ENCODE data around the gene INHA. TPM values are rescaled to one million over a fixed set of nuclear protein-coding genes. Genes with fewer than 3 reads are reported as not detected.
A peak's percentile ranks its signal among the peaks of the same experiment; 100 is the strongest.

INHA gene
- total RNA-seq, 1 donor from 2014 or later, result 0.43 TPM

DNA sequence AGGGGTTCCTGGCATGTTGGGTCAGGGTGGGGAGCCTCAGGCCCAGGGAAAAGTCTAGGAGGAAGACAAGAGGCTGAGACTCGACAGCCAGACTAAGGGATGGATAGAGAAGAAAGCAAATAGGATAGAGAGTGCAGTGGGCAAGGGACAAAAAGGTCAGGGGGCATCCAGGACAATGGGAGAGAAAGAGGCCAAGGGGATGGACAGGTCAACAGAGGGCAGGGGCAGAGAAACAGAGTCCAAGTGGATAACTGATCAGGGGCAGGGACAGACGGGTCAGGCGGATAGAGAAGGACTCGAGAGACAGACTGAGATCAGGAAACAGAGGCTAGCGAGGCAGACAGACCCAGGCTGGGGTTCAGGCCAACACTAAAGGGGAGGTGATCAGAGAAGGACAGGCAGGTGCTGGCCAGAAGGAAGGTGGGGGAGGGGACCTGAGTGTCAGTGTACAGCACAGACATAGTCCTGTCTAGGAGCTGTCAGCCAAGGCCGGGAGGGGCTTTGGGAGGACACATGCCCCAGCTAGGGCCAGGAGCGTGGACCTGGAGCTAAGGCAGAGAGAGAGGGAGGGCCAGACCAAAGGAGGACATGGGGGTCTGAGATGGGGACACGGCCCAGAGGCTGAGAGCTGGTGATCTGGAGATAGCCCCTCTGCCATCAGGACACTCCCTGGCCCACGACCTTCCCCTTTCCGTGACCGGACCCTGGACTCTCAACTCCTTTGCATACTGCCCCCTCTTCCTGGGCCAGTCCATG is 45.6 kb upstream of the INHA start:
- intact Hi-C loops (cut with DNase I), result loop anchor here (10.0 kb wide), 1 partner anchor 122 kb away; no protein-coding TSS in a partner anchor
- peaks cover 83% of the 10 kb centered on the region for H3K27me3 ChIP-seq
- ATAC-seq, result no peak

DNA sequence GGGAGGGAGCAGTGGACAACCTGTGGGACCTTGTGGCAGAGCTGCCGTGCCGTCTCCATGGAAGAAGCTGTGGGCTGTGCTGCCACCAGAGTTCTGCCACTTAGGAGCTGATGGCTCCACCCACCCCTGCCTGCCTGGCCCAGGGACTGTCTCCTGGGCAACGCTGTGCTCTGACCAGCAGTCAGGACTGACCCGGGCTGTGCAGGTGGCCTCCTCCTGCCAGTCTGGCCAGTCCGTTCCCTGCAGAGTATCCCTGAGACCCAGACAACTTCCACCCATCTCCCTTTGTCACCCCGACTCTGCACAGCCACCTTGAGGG is 45.1 kb upstream of the INHA start:
- H3K27ac ChIP-seq, result no peak overlapping the region
- ATAC-seq (peak; percentile 46), DNase-seq (no peak)
- TF ChIP-seq, protein P1, sequence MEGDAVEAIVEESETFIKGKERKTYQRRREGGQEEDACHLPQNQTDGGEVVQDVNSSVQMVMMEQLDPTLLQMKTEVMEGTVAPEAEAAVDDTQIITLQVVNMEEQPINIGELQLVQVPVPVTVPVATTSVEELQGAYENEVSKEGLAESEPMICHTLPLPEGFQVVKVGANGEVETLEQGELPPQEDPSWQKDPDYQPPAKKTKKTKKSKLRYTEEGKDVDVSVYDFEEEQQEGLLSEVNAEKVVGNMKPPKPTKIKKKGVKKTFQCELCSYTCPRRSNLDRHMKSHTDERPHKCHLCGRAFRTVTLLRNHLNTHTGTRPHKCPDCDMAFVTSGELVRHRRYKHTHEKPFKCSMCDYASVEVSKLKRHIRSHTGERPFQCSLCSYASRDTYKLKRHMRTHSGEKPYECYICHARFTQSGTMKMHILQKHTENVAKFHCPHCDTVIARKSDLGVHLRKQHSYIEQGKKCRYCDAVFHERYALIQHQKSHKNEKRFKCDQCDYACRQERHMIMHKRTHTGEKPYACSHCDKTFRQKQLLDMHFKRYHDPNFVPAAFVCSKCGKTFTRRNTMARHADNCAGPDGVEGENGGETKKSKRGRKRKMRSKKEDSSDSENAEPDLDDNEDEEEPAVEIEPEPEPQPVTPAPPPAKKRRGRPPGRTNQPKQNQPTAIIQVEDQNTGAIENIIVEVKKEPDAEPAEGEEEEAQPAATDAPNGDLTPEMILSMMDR (IDR thresholded peaks at IDR 0.05), result no peak
- peaks cover 82% of the 10 kb centered on the region for H3K27me3 ChIP-seq
- H3K36me3 ChIP-seq, result no peaks in the 10 kb centered on the region
- intact Hi-C loops (cut with DNase I), result loop anchor here (10.0 kb wide), 1 partner anchor 122 kb away; no protein-coding TSS in a partner anchor
- no peak overlapping the region for H3K4me3 ChIP-seq
- peaks cover 10% of the 10 kb centered on the region for H3K4me1 ChIP-seq
- no peaks in the 10 kb centered on the region for H3K9me3 ChIP-seq

More for the DNA sequence above, 45.6 kb upstream of the INHA start:
- H3K4me3 ChIP-seq, result no peak overlapping the region
- no peaks in the 10 kb centered on the region for H3K9me3 ChIP-seq
- TF ChIP-seq, protein P1 (IDR thresholded peaks at IDR 0.05), result no peak
- no peaks in the 10 kb centered on the region for H3K36me3 ChIP-seq
- peaks cover 10% of the 10 kb centered on the region for H3K4me1 ChIP-seq
- H3K27ac ChIP-seq, result no peak overlapping the region
- DNase-seq, result no peak

DNA sequence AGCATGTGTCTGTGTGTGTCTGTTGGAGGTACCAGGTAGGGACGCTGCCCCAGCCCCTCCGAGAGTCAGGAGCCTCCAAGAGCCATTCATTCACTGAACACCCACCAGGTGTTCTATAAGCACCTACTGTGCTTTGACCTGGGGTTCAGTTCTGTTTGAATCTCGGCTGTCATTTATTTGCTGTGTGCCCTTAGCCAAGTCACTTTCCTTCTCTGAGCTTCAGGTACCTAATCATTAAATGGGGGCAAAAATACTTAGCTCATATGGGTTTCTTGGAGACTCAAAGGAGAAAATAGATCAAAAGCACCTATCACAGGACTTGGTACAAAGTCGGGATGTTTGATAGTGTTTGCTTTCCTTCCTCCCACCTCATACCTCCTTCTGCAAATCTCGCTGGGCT is 44.6 kb upstream of the INHA start:
- ATAC-seq (no peak), DNase-seq (no peak)
- peaks cover 8% of the 10 kb centered on the region for H3K4me1 ChIP-seq
- intact Hi-C loops (cut with DNase I), result loop anchor here (10.0 kb wide), 1 partner anchor 123 kb away; no protein-coding TSS in a partner anchor
- TF ChIP-seq, protein P1 (IDR thresholded peaks at IDR 0.05), result no peak
- no peak overlapping the region for H3K27ac ChIP-seq
- H3K36me3 ChIP-seq, result no peaks in the 10 kb centered on the region
- no peak overlapping the region for H3K4me3 ChIP-seq
- H3K9me3 ChIP-seq, result no peaks in the 10 kb centered on the region
- H3K27me3 ChIP-seq, result peaks cover 82% of the 10 kb centered on the region

DNA sequence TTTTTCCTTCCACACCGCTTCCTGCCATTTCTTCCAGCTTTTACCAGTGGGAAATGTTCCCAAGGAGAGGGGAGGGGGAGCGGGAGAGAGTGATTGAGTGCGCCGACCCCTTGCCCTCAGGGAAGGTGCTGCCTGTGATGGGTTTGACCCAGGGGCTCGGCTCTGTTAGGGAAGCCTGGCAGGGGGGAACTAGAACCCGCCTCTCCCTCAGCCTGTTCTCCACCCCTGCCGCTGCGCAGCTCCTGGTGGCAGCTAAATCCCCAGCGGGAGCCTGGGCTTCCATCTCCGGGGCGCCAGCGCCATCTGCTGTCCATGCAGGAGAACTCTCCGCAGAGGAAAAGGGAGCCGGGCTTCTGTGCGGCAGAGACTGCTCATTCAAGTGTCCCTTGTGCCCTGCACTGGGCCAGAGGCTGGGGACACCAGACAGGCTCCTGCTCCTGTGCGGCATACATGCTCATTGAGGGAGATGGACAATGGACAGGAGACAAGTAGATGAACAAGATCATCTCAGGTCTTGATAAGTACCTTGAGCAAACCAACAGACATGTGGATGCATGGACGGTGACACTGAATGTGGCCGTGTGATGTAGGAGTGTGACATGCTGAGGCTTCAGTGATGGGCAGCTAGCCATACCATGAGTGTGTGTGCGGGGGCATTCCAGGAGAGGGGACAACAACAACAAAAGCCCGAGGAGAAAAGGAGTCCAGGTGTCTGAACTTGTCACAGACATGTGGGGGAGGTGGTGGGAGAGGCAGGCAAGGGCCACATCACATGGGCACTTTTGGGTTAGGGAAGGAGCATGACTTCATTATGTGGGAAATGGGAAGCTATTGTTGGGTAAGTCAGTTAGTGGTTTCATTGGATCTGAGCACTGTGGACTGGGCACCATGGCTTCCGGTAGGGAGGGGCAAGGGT is 41.8 kb upstream of the INHA start:
- no peaks in the 10 kb centered on the region for H3K36me3 ChIP-seq
- DNase-seq, result peak; percentile 92
- peaks cover 60% of the 10 kb centered on the region for H3K27me3 ChIP-seq
- TF ChIP-seq, protein P1 (IDR thresholded peaks at IDR 0.05), result peak; percentile 97
- H3K27ac ChIP-seq, result no peak overlapping the region
- peak; percentile 93 for ATAC-seq
- intact Hi-C loops (cut with DNase I), result no loop called here
- H3K4me1 ChIP-seq, result no peaks in the 10 kb centered on the region
- H3K9me3 ChIP-seq, result no peaks in the 10 kb centered on the region
- H3K4me3 ChIP-seq, result no peak overlapping the region

DNA sequence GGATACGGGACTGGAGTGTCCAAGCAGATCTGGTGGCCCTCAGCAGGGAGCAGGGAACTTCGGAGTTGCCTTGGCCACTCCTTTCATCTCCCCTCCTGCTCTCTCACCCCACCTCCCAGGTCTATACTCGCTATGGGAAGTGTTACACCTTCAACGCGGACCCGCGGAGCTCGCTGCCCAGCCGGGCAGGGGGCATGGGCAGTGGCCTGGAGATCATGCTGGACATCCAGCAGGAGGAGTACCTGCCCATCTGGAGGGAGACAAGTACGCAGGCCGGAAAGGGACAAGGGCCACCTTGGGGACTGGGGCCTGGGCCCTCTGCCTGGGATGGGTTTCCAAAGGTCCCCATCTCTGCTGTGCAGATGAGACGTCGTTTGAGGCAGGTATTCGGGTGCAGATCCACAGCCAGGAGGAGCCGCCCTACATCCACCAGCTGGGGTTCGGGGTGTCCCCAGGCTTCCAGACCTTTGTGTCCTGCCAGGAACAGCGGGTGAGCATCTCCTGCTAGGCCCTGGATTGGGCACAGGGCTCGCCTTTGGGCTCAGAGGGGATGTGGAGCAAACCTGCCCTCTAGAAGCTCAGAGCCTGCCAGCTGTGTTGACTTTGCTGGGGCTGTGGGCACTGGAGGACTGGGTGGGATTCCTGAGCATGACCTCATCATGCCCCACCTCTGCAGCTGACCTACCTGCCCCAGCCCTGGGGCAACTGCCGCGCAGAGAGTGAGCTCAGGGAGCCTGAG is 40.3 kb upstream of the INHA start:
- Histone ChIP-seq H3K36me3 (no peaks in the 10 kb centered on the region), H3K4me1 (no peaks in the 10 kb centered on the region), H3K9me3 (no peaks in the 10 kb centered on the region), H3K27me3 (peaks cover 45% of the 10 kb centered on the region), H3K27ac (no peak overlapping the region), H3K4me3 (no peak overlapping the region)
- ATAC-seq (no peak), DNase-seq (no peak)
- TF ChIP-seq, protein P1 (IDR thresholded peaks at IDR 0.05), result no peak
- intact Hi-C loops (cut with DNase I), result no loop called here
